H7 (cell line): Measurements from ENCODE around the gene CYP21A2. TPM values are rescaled to one million over a fixed set of nuclear protein-coding genes. Genes with fewer than 3 reads are reported as not detected.
"Not testable (repeated sequence)": the region's sequence is repeated elsewhere in the genome, so short reads cannot be mapped to it uniquely, and the experiment has no call there.

Experiments used
- DNase-seq: peaks from one replicate; pipeline ENCODE4 v3.0.0; 2012
- H3K27me3 ChIP-seq: 2 replicates; pipeline ENCODE4 v1.6.0; 2011; ENCODE audit warnings: mild to moderate bottlenecking, low read length; ENCODE audit not compliant: control insufficient read depth, insufficient read depth
- H3K36me3 ChIP-seq: replicated peaks from 2 replicates; pipeline ENCODE4 v1.5.1; 2011; ENCODE audit warnings: low read length; ENCODE audit not compliant: control insufficient read depth, insufficient read depth
- H3K4me3 ChIP-seq: 2 replicates; pipeline ENCODE4 v1.5.1; 2011; ENCODE audit warnings: low read depth, mild to moderate bottlenecking, control low read depth, low read length, moderate library complexity; ENCODE audit not compliant: insufficient read depth
- total RNA-seq: library from RNA; depleted of rRNA; stranded (reverse); fragments of >200 nt; shearing (Covaris generic); gene quantifications from 2 replicates; pipeline ENCODE4 v1.2.3, GENCODE V29; 2014; rRNA removed

Gene CYP21A2
- 0.11 TPM in 1 of 2 replicates, not detected in the other for total RNA-seq

- H3K36me3 ChIP-seq, H3K27me3 ChIP-seq, DNase-seq, H3K4me3 ChIP-seq: not testable (repeated sequence)
These were observed at the start of gene CYP21A2 for GRCh38 chr6:32037598-32038524. Gene CYP21A2 (plus strand): TSS chr6:32038415. CDS start chr6:32038423, 8 bp downstream.

- not testable (repeated sequence) for H3K27me3 ChIP-seq, H3K36me3 ChIP-seq, DNase-seq, H3K4me3 ChIP-seq
These were observed 48.9 kb upstream of the CYP21A2 start for GRCh38 chr6:31989363-31989762.

- DNase-seq, H3K4me3 ChIP-seq, H3K27me3 ChIP-seq, H3K36me3 ChIP-seq: not testable (repeated sequence)
These were observed 43.8 kb upstream of the CYP21A2 start for GRCh38 chr6:31994421-31994820.

GRCh38 chr6:31996385-31996784 is 41.8 kb upstream of the CYP21A2 start:
- not testable (repeated sequence) for DNase-seq, H3K27me3 ChIP-seq, H3K36me3 ChIP-seq, H3K4me3 ChIP-seq

- H3K4me3 ChIP-seq, DNase-seq, H3K27me3 ChIP-seq, H3K36me3 ChIP-seq: not testable (repeated sequence)
These were observed 35.5 kb upstream of the CYP21A2 start for GRCh38 chr6:32002546-32003268.

GRCh38 chr6:32003301-32003700 is 34.9 kb upstream of the CYP21A2 start:
- not testable (repeated sequence) for H3K36me3 ChIP-seq, H3K27me3 ChIP-seq, H3K4me3 ChIP-seq, DNase-seq

GRCh38 chr6:32004393-32004792 is 33.8 kb upstream of the CYP21A2 start:
- H3K4me3 ChIP-seq, DNase-seq, H3K27me3 ChIP-seq, H3K36me3 ChIP-seq: not testable (repeated sequence)

GRCh38 chr6:32004864-32005537 is 33.2 kb upstream of the CYP21A2 start:
- H3K4me3 ChIP-seq, H3K36me3 ChIP-seq, H3K27me3 ChIP-seq, DNase-seq: not testable (repeated sequence)

GRCh38 chr6:32005538-32005880 is 32.7 kb upstream of the CYP21A2 start:
- not testable (repeated sequence) for H3K4me3 ChIP-seq, H3K27me3 ChIP-seq, DNase-seq, H3K36me3 ChIP-seq

- not testable (repeated sequence) for H3K36me3 ChIP-seq, H3K27me3 ChIP-seq, H3K4me3 ChIP-seq
- peak; percentile 11 for DNase-seq
These were observed 32.2 kb upstream of the CYP21A2 start for GRCh38 chr6:32005991-32006529.

- not testable (repeated sequence) for H3K27me3 ChIP-seq, H3K36me3 ChIP-seq, DNase-seq, H3K4me3 ChIP-seq
These were observed 31.1 kb upstream of the CYP21A2 start for GRCh38 chr6:32007086-32007485.

- DNase-seq, H3K27me3 ChIP-seq, H3K36me3 ChIP-seq, H3K4me3 ChIP-seq: not testable (repeated sequence)
These were observed 30.2 kb upstream of the CYP21A2 start for GRCh38 chr6:32008037-32008436.

GRCh38 chr6:32008616-32009015 is 29.6 kb upstream of the CYP21A2 start:
- not testable (repeated sequence) for H3K36me3 ChIP-seq, H3K27me3 ChIP-seq
- peak; percentile 20 for DNase-seq

GRCh38 chr6:32009537-32009936 is 28.7 kb upstream of the CYP21A2 start:
- H3K27me3 ChIP-seq, H3K36me3 ChIP-seq, H3K4me3 ChIP-seq: not testable (repeated sequence)
- DNase-seq, result peak; percentile 10

More at GRCh38 chr6:32008616-32009015, 29.6 kb upstream of the CYP21A2 start:
- not testable (repeated sequence) for H3K4me3 ChIP-seq
